Measurements from ENCODE around the gene TMEM17.

Gene TMEM17

GRCh38 chr2:62547854-62548253 is 41.9 kb upstream of the TMEM17 start:
- no peaks in the 10 kb centered on the region for H4K20me1 ChIP-seq (ENCODE audit: insufficient read depth, low read length)
- H3K4me3 ChIP-seq (ENCODE audit: low read depth in 1 of 2, low read length in 2 of 2) = no peak overlapping the region
- H2AFZ ChIP-seq (ENCODE audit: low read depth, low read length) = no peak overlapping the region
- H3K4me1 ChIP-seq (ENCODE audit: insufficient read depth, low read length) = no peaks in the 10 kb centered on the region
- H3K9ac ChIP-seq (ENCODE audit: low read depth, low read length) = no peak overlapping the region
- TF ChIP-seq CTCF (IDR thresholded peaks at IDR 0.05; ENCODE audit: borderline replicate concordance, extremely low read depth, low read length, poor library complexity, severe bottlenecking) = no peak
- TF ChIP-seq EZH2 (IDR thresholded peaks at IDR 0.05; ENCODE audit: borderline replicate concordance, low read depth, low read length, severe bottlenecking) = no peak
- H3K36me3 ChIP-seq (ENCODE audit: insufficient read depth, low read length) = no peaks in the 10 kb centered on the region
- peaks cover 3% of the 10 kb centered on the region for H3K27me3 ChIP-seq (ENCODE audit: insufficient read depth, low read length, poor library complexity)
- no peaks in the 10 kb centered on the region for H3K79me2 ChIP-seq (ENCODE audit: insufficient read depth, low read length)
- H3K27ac ChIP-seq (ENCODE audit: low read length) = no peak overlapping the region
- H3K9me3 ChIP-seq (ENCODE audit: insufficient read depth, low read length, severe bottlenecking) = no peaks in the 10 kb centered on the region
- ATAC-seq (ENCODE audit: insufficient read depth, low read depth) (no peak), DNase-seq (no peak)
- H3K4me2 ChIP-seq (ENCODE audit: insufficient read depth, low read length) = no peak overlapping the region

- ATAC-seq (ENCODE audit: insufficient read depth, low read depth) = no peak
These were observed 39.3 kb upstream of the TMEM17 start for GRCh38 chr2:62545261-62545660.

GRCh38 chr2:62540408-62541168 is 34.6 kb upstream of the TMEM17 start:
- Histone ChIP-seq H2AFZ (ENCODE audit: low read depth, low read length) (no peak overlapping the region), H3K9ac (ENCODE audit: low read depth, low read length) (no peak overlapping the region), H3K36me3 (ENCODE audit: insufficient read depth, low read length) (no peaks in the 10 kb centered on the region), H3K4me3 (ENCODE audit: low read depth in 1 of 2, low read length in 2 of 2) (no peak overlapping the region), H3K4me2 (ENCODE audit: insufficient read depth, low read length) (no peak overlapping the region), H3K9me3 (ENCODE audit: insufficient read depth, low read length, severe bottlenecking) (no peaks in the 10 kb centered on the region), H3K4me1 (ENCODE audit: insufficient read depth, low read length) (no peaks in the 10 kb centered on the region), H3K79me2 (ENCODE audit: insufficient read depth, low read length) (no peaks in the 10 kb centered on the region), H4K20me1 (ENCODE audit: insufficient read depth, low read length) (no peaks in the 10 kb centered on the region), H3K27me3 (ENCODE audit: insufficient read depth, low read length, poor library complexity) (no peaks in the 10 kb centered on the region), H3K27ac (ENCODE audit: low read length) (no peak overlapping the region)
- ATAC-seq (ENCODE audit: insufficient read depth, low read depth) (no peak), DNase-seq (no peak)
- TF ChIP-seq EZH2 (IDR thresholded peaks at IDR 0.05; ENCODE audit: borderline replicate concordance, low read depth, low read length, severe bottlenecking) = no peak
- TF ChIP-seq CTCF (IDR thresholded peaks at IDR 0.05; ENCODE audit: borderline replicate concordance, extremely low read depth, low read length, poor library complexity, severe bottlenecking) = no peak

More at GRCh38 chr2:62545261-62545660, 39.3 kb upstream of the TMEM17 start:
- Histone ChIP-seq H3K9ac (ENCODE audit: low read depth, low read length) (no peak overlapping the region), H3K27me3 (ENCODE audit: insufficient read depth, low read length, poor library complexity) (peaks cover 3% of the 10 kb centered on the region), H3K4me3 (ENCODE audit: low read depth in 1 of 2, low read length in 2 of 2) (no peak overlapping the region), H3K4me1 (ENCODE audit: insufficient read depth, low read length) (no peaks in the 10 kb centered on the region), H3K4me2 (ENCODE audit: insufficient read depth, low read length) (no peak overlapping the region), H2AFZ (ENCODE audit: low read depth, low read length) (no peak overlapping the region), H3K36me3 (ENCODE audit: insufficient read depth, low read length) (no peaks in the 10 kb centered on the region), H3K27ac (ENCODE audit: low read length) (no peak overlapping the region), H3K9me3 (ENCODE audit: insufficient read depth, low read length, severe bottlenecking) (no peaks in the 10 kb centered on the region), H3K79me2 (ENCODE audit: insufficient read depth, low read length) (no peaks in the 10 kb centered on the region), H4K20me1 (ENCODE audit: insufficient read depth, low read length) (no peaks in the 10 kb centered on the region)
- no peak for DNase-seq
- TF ChIP-seq EZH2 (IDR thresholded peaks at IDR 0.05; ENCODE audit: borderline replicate concordance, low read depth, low read length, severe bottlenecking) = no peak
- no peak for TF ChIP-seq CTCF (IDR thresholded peaks at IDR 0.05; ENCODE audit: borderline replicate concordance, extremely low read depth, low read length, poor library complexity, severe bottlenecking)
